ENCODE data around the gene CD59.

GRCh38 chr11:33775832-33776470, 39.7 kb upstream of the CD59 start:
- TF ChIP-seq, protein P1, sequence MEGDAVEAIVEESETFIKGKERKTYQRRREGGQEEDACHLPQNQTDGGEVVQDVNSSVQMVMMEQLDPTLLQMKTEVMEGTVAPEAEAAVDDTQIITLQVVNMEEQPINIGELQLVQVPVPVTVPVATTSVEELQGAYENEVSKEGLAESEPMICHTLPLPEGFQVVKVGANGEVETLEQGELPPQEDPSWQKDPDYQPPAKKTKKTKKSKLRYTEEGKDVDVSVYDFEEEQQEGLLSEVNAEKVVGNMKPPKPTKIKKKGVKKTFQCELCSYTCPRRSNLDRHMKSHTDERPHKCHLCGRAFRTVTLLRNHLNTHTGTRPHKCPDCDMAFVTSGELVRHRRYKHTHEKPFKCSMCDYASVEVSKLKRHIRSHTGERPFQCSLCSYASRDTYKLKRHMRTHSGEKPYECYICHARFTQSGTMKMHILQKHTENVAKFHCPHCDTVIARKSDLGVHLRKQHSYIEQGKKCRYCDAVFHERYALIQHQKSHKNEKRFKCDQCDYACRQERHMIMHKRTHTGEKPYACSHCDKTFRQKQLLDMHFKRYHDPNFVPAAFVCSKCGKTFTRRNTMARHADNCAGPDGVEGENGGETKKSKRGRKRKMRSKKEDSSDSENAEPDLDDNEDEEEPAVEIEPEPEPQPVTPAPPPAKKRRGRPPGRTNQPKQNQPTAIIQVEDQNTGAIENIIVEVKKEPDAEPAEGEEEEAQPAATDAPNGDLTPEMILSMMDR (IDR thresholded peaks at IDR 0.05; ENCODE audit: poor library complexity, severe bottlenecking) = no peak
- TF ChIP-seq RAD21 (conservative IDR thresholded peaks at IDR 0.05) = no peak
- TF ChIP-seq TAF1 (IDR thresholded peaks at IDR 0.05; ENCODE audit: low read depth) = no peak
- TF ChIP-seq POLR2AphosphoS5 (IDR thresholded peaks at IDR 0.05) = no peak
- no peak for TF ChIP-seq EP300 (conservative IDR thresholded peaks at IDR 0.05; ENCODE audit: poor library complexity, severe bottlenecking)
- TF ChIP-seq SMC3 (conservative IDR thresholded peaks at IDR 0.05; ENCODE audit: poor library complexity) = no peak
